Mucosa of stomach (tissue), 1 donor: Measurements from ENCODE around the gene ZNF471.
A peak's percentile ranks its signal among the peaks of the same experiment; 100 is the strongest.

Experiments used
- H3K27me3 ChIP-seq: one replicate; pipeline ENCODE4 v1.7.0; 2013; ENCODE audit warnings: mild to moderate bottlenecking, low read length; ENCODE audit not compliant: control insufficient read depth, insufficient read depth
- H3K36me3 ChIP-seq: one replicate; pipeline ENCODE4 v1.7.0; 2013; ENCODE audit warnings: low read length; ENCODE audit not compliant: control insufficient read depth, insufficient read depth
- H3K4me1 ChIP-seq: one replicate; pipeline ENCODE4 v1.7.0; 2013; ENCODE audit warnings: mild to moderate bottlenecking, low read length; ENCODE audit not compliant: control insufficient read depth, insufficient read depth
- H3K4me3 ChIP-seq: one replicate; pipeline ENCODE4 v1.7.0; 2013; ENCODE audit warnings: low read length
- H3K9ac ChIP-seq: one replicate; pipeline ENCODE4 v1.7.0; 2013; ENCODE audit warnings: mild to moderate bottlenecking, low read length, moderate library complexity
- H3K9me3 ChIP-seq: one replicate; pipeline ENCODE4 v1.7.0; 2013; ENCODE audit warnings: mild to moderate bottlenecking, low read length, moderate library complexity; ENCODE audit not compliant: control insufficient read depth
- donor health status: Pancreatic carcinoma.

The ZNF471 gene

DNA sequence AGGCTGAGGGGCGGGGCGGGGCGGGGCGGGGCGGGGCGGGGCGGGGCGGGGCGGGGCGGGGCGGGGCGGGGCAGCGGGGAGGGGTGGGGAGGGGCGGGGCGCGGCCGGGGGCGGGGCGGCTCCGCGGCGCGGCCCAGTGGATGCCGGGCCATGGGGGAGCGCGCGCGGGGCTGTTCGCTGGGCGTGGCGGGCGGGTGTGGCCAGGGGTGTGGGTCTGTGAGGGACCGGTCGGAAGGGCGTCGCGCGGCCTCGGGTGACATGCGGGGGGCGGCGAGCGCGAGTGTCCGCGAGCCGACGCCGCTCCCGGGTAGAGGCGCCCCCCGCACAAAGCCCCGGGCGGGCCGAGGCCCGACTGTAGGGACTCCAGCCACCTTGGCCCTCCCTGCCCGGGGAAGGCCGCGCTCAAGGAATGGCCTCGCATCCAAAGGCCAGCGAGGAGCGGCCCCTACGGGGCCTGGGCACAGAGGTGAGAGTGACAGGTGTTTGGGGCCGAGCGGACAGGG lies 31.2 kb downstream of the ZNF471 start, which contains the start of gene ZFP28:
Gene ZFP28, plus strand, starts transcription at position 188 of the 503 bp plus-strand sequence. Its CDS starts 71 bp downstream, at position 259.
- Histone ChIP-seq H3K9me3 (peaks cover 9% of the 10 kb centered on the region), H3K36me3 (no peaks in the 10 kb centered on the region), H3K9ac (peak within 1 kb of the TSS; percentile 18)

DNA sequence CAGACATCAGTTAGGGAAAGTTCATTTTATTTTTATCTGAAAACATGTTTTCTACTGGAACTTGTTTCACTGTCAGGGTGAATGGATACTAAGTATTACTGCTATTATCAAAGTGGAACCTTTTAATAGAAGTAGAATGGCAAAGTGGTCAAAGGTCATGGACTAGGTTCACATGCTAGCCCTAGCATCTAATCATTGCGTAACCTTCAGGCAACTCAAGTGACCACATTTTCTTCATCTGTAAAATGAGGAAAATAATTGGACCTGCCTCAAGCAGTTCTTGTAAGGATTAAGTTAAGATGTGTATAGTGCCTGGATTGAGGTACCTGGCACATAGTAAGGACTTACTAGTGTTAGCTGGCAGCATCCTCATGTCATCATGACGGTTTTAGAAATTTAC lies 36.1 kb downstream of the ZNF471 start:
- Histone ChIP-seq H3K4me3 (no peak overlapping the region), H3K9me3 (peaks cover 17% of the 10 kb centered on the region), H3K36me3 (no peaks in the 10 kb centered on the region), H3K4me1 (peaks cover 6% of the 10 kb centered on the region), H3K9ac (no peak overlapping the region), H3K27me3 (no peaks in the 10 kb centered on the region)

More for the DNA sequence above, 31.2 kb downstream of the ZNF471 start, which contains the start of gene ZFP28:
- H3K27me3 ChIP-seq: no peaks in the 10 kb centered on the region
- H3K4me3 ChIP-seq: peak within 1 kb of the TSS; percentile 74
- H3K4me1 ChIP-seq: peaks cover 6% of the 10 kb centered on the region

DNA sequence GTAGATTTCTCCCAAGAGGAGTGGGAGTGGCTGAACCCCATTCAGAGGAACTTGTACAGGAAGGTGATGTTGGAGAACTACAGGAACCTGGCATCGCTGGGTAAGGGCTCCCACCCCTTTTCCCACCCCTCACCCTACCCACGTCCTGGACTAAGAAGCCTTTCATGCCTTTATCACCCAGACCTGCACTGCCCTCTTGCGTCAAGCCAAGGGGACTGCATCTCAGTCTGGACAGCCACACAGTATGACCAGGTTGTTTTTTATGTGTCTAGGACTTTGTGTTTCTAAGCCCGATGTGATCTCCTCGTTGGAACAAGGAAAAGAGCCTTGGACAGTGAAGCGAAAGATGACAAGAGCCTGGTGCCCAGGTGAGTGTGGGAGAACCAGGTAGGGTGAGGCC lies 39.9 kb downstream of the ZNF471 start:
- H3K9ac ChIP-seq: no peak overlapping the region
- H3K4me1 ChIP-seq: no peaks in the 10 kb centered on the region
- peaks cover 11% of the 10 kb centered on the region for H3K36me3 ChIP-seq
- no peaks in the 10 kb centered on the region for H3K27me3 ChIP-seq
- no peak overlapping the region for H3K4me3 ChIP-seq
- peaks cover 24% of the 10 kb centered on the region for H3K9me3 ChIP-seq

- peaks cover 7% of the 10 kb centered on the region for H3K36me3 ChIP-seq
- H3K4me3 ChIP-seq: no peak overlapping the region
- peaks cover 14% of the 10 kb centered on the region for H3K9me3 ChIP-seq
- H3K4me1 ChIP-seq: no peaks in the 10 kb centered on the region
- no peaks in the 10 kb centered on the region for H3K27me3 ChIP-seq
- H3K9ac ChIP-seq: no peak overlapping the region
These were observed 46.7 kb downstream of the ZNF471 start for GRCh38 chr19:56554272-56554869.

GRCh38 chr19:56562766-56563165 lies 55.1 kb downstream of the ZNF471 start:
- H3K9ac ChIP-seq: no peak overlapping the region
- peaks cover 1% of the 10 kb centered on the region for H3K4me1 ChIP-seq
- peaks cover 18% of the 10 kb centered on the region for H3K9me3 ChIP-seq
- no peaks in the 10 kb centered on the region for H3K27me3 ChIP-seq
- no peaks in the 10 kb centered on the region for H3K36me3 ChIP-seq
- H3K4me3 ChIP-seq: no peak overlapping the region

GRCh38 chr19:56566904-56567273 lies 59.2 kb downstream of the ZNF471 start:
- no peaks in the 10 kb centered on the region for H3K36me3 ChIP-seq
- H3K4me1 ChIP-seq: peaks cover 7% of the 10 kb centered on the region
- no peaks in the 10 kb centered on the region for H3K27me3 ChIP-seq
- H3K9me3 ChIP-seq: peaks cover 30% of the 10 kb centered on the region
- H3K4me3 ChIP-seq: peak overlapping the region; percentile 93
- H3K9ac ChIP-seq: peak overlapping the region; percentile 79

DNA sequence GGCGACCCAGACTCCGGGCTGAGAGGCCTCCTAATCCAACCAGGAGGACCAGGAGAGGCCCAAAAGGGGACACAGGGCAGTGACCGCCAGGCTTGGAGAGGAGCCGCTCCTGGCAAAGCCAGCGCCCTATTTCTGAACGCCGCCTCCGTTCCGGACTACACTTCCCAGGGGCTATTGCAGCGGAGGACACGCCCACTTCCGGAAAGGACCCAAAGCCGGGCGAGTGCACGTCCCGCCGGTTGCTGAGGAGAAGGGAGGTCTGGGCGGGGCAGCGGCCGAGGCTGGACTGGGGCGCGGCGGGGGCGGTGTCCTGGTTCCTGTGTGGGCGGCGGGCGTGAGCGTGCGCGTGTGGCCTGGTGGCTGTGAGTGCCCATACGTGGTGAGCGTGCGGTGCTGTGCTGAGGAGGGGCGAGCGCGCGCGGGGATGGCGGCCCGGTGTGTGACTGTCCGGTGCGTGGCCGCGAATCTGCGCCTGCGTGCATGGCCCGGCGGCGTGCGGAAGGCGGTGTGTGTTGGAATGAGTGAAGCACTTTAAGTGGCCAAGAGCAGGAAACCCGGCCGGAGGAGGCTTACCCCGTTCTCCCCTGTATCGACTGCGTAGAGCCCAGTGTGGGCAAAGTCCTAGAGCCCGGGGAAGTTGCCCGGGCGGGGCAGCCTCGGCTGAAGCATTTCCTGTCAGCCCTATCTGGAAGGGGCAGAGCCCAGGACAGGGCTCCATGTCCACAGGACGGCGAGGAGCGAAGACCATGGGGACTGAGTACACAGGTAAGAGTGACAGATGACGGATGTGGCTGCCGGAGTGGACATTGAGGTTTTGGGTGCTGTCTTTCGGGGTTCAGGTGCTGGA lies 59.8 kb downstream of the ZNF471 start, which contains the start of gene ZNF470:
Gene ZNF470, plus strand, starts transcription at position 195 of the 847 bp plus-strand sequence. CDS start 2,844 bp downstream, outside the sequence.
- no peaks in the 10 kb centered on the region for H3K36me3 ChIP-seq
- H3K9me3 ChIP-seq: peaks cover 25% of the 10 kb centered on the region
- peaks cover 7% of the 10 kb centered on the region for H3K4me1 ChIP-seq
- H3K4me3 ChIP-seq: peak within 1 kb of the TSS; percentile 93
- H3K9ac ChIP-seq: peak within 1 kb of the TSS; percentile 79
- no peaks in the 10 kb centered on the region for H3K27me3 ChIP-seq

GRCh38 chr19:56572589-56572988 lies 64.9 kb downstream of the ZNF471 start:
- Histone ChIP-seq H3K36me3 (peaks cover 5% of the 10 kb centered on the region), H3K27me3 (no peaks in the 10 kb centered on the region), H3K9me3 (peaks cover 37% of the 10 kb centered on the region), H3K4me3 (no peak overlapping the region), H3K4me1 (peaks cover 7% of the 10 kb centered on the region), H3K9ac (no peak overlapping the region)

- Histone ChIP-seq H3K4me3 (no peak overlapping the region), H3K36me3 (peaks cover 5% of the 10 kb centered on the region), H3K9me3 (peaks cover 39% of the 10 kb centered on the region), H3K4me1 (no peaks in the 10 kb centered on the region), H3K9ac (no peak overlapping the region), H3K27me3 (no peaks in the 10 kb centered on the region)
These were observed 66.3 kb downstream of the ZNF471 start for GRCh38 chr19:56573914-56574313.

DNA sequence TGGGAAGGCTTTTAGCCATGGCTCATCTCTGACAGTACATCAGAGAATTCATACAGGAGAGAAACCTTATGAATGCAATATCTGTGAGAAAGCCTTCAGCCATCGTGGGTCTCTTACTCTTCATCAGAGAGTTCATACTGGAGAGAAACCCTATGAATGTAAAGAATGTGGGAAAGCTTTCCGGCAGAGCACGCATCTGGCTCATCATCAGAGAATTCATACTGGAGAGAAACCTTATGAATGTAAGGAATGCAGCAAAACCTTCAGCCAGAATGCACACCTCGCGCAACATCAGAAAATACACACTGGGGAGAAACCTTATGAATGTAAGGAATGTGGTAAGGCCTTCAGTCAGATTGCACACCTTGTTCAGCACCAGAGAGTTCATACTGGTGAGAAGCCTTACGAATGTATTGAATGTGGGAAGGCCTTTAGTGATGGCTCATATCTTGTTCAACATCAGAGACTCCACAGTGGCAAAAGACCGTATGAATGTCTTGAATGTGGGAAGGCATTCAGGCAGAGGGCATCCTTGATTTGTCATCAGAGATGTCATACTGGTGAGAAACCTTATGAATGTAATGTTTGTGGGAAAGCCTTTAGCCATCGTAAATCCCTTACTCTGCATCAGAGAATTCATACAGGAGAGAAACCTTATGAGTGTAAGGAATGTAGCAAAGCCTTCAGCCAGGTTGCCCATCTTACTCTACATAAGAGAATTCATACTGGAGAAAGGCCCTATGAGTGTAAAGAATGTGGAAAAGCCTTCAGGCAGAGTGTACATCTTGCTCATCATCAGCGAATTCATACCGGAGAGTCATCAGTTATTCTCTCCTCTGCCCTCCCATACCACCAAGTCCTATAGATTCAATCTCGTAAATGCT lies 70.3 kb downstream of the ZNF471 start:
- no peaks in the 10 kb centered on the region for H3K4me1 ChIP-seq
- peaks cover 23% of the 10 kb centered on the region for H3K9me3 ChIP-seq
- no peak overlapping the region for H3K9ac ChIP-seq
- H3K4me3 ChIP-seq: no peak overlapping the region
- H3K27me3 ChIP-seq: no peaks in the 10 kb centered on the region
- peaks cover 3% of the 10 kb centered on the region for H3K36me3 ChIP-seq
